Breast epithelium (tissue), 3 donors: ENCODE measurements around the gene PRKCSH.
"Not testable (repeated sequence)": the region's sequence is repeated elsewhere in the genome, so short reads cannot be mapped to it uniquely, and the experiment has no call there.

Experiments used
- POLR2A ChIP-seq: fragments of 450-650 bp; IDR thresholded peaks from one replicate; pipeline ENCODE4 v1.6.1; 2016; ENCODE audit warnings: antibody characterized with exemption, mild to moderate bottlenecking, moderate library complexity
- TF ChIP-seq, protein P1 (sequence below), 3 donors: fragments of 450-650 bp; IDR thresholded peaks; one replicate each; pipeline ENCODE4 v1.5.1; 2016 to 2017; ENCODE audit warnings: antibody characterized with exemption in 3 of 3, mild to moderate bottlenecking in 3 of 3, moderate library complexity in 3 of 3

DNA sequence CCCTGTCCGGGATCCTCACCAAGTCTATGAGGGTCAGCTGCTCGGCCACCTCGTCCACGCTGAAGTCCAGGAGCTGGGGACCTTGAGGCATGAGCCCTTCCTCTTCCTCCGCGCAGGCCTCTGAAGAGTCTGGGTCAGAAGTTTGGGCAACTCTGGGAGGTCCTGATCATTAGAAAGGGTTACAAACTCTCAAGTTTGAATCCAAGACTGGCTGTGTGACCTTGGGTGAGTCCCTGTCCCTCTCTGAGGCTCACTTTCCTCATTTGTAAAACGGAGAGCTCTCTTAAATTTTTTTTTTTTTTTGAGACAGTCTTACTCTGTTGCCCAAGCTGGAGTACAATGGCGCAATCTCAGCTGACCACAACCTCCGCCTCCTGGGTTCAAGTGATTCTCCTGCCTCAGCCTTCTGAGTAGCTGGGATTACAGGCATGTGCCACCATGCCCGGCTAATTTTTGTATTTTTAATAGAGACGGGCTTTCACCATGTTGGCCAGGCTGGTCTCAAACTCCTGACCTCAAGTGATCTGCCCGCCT lies 28.7 kb upstream of the PRKCSH start:
- TF ChIP-seq, protein P1, sequence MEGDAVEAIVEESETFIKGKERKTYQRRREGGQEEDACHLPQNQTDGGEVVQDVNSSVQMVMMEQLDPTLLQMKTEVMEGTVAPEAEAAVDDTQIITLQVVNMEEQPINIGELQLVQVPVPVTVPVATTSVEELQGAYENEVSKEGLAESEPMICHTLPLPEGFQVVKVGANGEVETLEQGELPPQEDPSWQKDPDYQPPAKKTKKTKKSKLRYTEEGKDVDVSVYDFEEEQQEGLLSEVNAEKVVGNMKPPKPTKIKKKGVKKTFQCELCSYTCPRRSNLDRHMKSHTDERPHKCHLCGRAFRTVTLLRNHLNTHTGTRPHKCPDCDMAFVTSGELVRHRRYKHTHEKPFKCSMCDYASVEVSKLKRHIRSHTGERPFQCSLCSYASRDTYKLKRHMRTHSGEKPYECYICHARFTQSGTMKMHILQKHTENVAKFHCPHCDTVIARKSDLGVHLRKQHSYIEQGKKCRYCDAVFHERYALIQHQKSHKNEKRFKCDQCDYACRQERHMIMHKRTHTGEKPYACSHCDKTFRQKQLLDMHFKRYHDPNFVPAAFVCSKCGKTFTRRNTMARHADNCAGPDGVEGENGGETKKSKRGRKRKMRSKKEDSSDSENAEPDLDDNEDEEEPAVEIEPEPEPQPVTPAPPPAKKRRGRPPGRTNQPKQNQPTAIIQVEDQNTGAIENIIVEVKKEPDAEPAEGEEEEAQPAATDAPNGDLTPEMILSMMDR (IDR thresholded peaks at IDR 0.05), result not testable (repeated sequence)
- not testable (repeated sequence) for TF ChIP-seq POLR2A
